Posterior cingulate gyrus (tissue), 11 donors: ENCODE results near the gene MAMLD1.

Source experiments
- DNase-seq, 10 donors: peaks; one replicate each; pipeline versions ENCODE4 v3.0.0 to v3.0.0-alpha.2; 2020 to 2021; ENCODE audit warnings: mixed read lengths in 3 of 10
- intact Hi-C: fragments of 100-400 bp; cut with DNase I; formaldehyde crosslinking; loops from one replicate; pipeline ENCODE4 v1.15.1; 2023

MAMLD1 gene

DNA sequence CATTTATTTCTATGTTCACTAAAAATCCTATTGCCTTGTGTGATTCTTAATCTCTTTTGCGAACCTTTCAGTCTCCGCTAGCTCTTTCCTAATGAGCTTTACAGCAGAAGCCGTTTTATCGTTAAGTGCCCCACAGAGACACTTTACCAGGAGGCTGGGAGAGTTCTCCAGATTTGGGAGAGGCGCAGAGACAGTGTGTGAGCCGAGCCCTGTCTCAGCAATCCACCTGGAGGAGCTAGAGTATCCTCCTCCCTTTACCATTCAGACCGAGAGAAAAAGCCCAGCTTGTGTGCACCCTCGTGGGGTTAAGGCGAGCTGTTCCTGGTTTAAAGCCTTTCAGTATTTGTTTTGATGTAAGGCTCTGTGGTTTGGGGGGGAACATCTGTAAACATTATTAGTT, 150.4 kb downstream of the MAMLD1 start:
- intact Hi-C loops, result no loop called here
- DNase-seq, result no peak

DNA sequence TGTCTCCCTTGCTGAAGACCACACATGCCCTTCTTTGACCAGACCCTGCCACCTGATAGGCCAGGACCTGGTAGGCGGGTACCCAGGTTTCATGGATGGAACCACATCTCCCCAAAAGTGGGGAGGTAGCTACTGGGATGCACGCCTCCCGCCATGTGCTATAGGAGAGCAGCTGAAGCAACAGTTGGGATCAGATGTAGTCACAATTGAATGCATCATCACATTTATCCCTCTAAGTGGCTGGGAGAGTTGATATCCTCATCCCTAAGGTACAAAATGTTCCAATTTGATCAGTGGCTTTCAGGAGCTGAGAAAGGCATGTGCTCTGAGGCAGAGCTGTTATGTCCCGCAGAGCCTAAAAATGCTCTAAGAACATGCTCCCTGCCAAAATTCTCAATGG, 151.3 kb downstream of the MAMLD1 start:
- intact Hi-C loops, result no loop called here
- DNase-seq, result no peak

DNA sequence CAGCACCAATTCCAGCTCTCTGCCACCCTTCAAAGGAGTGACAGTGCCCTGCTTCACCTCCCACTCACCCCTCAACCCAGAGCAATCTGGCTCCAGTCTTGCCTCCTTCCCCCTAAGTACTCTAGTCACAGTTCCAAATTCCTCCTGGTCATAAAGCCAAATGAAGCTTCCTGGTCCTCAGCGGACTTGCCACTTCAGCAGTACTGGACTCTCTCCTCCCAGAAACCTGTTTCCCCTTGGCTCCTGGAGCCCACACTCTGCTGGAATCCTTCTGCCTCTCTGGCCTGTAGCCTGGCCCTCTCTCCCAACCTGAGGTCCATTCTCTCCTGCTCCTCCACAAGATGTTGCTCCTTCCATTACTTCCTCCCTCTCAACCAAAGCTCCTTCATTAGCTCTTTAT, 152.7 kb downstream of the MAMLD1 start:
- DNase-seq, result no peak
- intact Hi-C loops, result no loop called here

DNA sequence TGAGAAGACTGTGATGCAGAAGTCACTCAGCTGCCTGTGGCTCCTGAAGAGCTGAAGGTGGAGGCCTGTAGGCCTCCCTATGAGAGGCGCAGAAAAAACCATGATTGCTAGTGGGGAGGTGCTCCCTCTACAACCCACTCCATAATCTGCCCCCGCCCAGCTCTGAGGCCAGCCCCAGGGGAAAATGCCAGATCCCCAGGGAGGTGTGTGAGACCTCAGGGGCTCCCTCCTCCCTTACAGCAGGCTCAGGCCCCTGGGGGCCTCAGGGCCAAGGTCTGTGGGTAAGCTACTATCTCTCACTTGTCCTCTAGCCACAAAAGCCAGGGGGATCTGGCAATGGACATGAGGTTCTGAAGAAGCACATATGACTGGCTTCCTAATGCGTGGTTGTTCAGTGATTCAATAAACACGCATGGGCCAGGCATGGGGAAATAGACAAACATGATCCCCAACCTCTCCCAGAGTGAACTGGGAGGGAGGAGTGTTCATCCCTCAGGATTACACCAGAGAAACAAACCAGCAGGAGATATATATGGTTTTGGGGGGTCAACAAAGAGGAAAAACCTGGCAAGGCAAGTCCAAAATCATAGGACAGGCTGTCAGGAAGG, 154.3 kb downstream of the MAMLD1 start:
- intact Hi-C loops, result no loop called here
- no peak for DNase-seq

DNA sequence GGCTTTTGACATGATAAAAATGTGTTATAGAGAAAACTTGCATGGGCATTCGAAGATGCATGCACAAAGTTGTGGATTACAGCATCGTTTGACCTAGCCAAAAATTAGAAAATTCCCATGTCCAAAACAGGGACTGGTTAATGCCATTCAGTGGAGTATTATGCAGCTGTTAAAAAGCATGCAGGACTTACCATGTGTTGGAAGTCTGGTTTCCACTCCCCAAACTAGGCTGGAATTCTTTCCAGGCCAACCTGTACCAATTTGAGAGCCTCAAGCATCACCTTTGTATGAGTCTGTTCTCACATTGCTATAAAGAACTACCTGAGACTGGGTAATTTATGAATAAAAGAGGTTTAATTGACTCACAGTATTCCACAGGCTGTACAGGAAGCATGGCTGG, 159.4 kb downstream of the MAMLD1 start:
- intact Hi-C loops, result no loop called here
- DNase-seq, result no peak

DNA sequence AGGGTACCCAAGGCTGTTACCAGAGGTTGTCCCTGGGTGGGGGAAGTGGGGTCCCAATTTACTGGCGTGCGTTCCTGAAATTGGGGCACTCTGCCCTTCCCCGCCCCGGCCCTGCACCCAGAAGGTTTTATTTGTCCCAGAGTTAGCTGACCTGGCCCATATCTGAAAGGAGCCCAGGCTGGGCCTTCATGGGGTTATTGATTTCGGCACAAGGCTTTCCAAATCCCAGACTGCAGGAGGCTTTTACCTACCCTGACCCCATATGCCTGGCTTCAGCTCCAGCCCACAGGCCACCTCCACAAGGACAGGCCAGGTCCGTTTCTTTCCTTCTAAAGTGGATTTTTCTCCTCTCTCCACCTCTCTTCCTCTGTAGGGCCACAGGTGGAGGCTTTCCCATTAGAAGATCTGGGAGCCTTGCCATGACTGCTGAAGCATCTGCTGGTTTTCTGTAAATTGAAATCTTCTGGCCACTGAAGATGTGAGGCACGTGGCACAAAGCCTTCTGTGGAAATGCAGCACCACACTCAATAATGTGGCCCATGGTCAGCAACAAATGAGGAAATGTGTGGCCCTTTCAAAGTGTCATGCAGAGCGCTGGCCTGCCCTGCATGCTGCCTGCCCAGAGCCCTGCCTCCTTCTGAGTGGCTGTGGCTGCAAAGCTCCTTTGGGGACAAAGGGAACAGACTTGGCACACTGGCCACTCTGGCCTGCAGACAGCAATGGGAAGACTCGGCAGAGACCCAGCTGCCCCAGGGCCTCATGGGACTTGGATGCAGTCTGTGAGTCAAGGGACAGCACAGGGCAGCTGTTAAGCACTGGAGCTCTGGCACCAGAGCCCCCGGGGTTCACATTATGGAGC, 162.2 kb downstream of the MAMLD1 start:
- DNase-seq, result peak; percentile 67 to 96 (median 77)
- intact Hi-C loops, result no loop called here

DNA sequence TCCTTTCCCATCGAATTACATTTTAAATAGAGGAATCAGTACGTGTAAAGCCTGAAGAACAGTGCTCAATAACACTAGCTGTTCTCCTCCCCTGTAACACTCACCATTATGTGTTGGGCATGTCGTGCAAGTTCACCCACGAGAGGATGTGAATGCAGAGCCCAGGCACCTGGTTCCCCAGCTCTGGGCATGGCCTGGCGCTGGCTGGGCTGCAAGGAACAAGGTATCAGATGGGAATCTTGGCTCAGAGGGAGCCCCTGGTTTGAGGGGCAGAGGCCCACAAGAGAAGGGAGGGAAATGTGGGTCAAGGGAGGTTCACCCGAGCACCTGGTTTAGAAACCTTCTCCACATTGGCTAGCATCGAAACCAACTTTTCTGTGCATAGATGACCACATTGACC, 163.6 kb downstream of the MAMLD1 start:
- intact Hi-C loops, result no loop called here
- DNase-seq, result peak in 1 of 10 donors; percentile 79

DNA sequence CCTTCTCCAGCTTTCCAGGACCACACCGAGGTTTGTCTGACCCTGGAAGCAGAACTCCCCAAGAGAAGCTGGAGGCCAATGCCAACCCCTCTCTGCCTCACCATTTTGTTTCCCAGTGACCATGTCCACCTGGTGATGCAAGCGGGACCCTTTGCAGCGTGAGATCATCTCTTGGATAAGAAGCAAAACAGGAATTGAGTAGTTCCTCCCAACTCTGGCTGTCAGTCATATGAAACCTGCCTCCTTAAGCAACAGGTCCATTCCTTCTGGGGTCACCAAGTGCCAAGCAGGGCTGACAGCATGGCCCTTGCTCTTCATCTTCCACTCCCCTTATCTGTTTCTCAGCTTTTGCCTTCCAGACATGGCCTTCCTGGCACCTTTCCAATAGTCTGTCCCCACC, 164.0 kb downstream of the MAMLD1 start:
- intact Hi-C loops, result no loop called here
- peak in 1 of 10 donors; percentile 15 for DNase-seq

DNA sequence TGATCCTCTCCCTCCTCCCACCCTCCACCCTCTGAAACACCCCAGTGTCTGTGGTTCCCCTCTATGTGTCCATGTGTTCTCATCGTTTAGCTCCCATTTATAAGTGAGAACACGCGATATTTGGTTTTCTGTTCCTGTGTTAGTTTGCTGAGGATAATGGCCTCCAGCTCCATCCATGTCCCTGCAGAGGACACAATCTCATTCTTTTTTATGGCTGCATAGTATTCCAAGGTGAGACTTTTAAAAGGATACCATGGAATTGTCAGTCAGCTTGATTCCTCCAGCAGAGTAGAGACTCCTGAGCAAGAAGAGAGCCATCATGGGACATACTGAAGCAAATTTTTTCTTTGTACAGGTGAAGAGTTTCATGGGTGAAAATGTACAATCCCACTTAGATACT, 166.5 kb downstream of the MAMLD1 start:
- intact Hi-C loops, result no loop called here
- no peak for DNase-seq

DNA sequence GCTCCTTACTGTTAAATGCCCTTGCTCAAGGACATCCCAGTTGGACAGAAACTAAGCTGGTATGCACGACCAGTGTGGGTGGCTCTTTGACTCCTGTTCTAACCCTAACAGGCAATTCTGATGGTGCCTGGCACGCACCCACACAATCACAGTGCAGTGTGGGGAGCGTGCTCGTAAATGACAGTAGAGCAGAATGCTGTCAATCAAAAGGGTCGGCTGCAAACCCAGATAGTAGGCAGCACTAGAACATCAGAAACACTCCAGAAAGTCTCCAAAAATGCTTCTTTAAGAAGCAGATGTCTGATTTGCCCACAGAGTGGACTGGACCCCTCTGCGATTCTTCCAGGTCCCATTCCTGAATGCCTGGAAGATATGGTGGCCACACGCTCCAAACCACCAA, 167.7 kb downstream of the MAMLD1 start:
- peak in 1 of 10 donors; percentile 52 for DNase-seq
- intact Hi-C loops, result no loop called here

DNA sequence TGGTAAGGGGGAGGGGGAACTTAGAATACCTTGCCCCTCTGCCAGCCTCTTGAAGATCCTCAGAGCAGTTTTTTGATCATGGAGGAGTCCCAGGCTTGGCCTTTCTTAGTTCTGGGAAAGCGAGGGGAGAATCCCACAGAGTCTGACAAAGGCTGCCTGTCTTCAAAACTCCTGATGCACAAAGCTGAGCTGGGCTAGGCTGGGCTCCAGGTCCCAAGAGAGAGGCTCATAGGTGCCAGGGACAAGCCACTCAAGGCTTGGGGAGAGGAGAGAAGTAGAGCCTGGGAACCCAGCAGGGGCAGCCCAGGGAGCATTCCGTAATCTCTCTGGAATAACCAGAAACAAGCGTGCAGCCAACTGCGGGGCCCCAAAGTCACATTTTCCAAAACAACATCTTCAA, 168.3 kb downstream of the MAMLD1 start:
- intact Hi-C loops, result no loop called here
- DNase-seq, result peak in 1 of 10 donors; percentile 71

DNA sequence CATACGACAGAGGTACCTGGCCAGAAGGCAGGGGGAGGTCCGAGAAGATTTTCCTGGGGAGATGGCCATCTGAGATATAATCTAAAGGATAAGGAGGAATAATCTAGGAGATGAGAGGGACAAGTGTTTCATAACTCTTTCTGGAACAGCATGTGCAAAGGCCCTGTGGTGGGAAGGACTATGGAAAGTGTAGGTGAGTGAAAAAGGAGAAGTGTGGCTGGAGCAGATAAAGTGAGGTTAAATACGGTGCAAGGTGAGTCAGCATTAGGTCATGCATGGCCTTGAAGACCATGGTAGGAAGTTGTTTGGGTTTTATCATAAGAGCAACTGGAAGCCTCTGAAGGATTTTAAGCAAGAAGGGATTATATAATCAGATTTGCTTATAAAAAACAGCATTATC, 170.7 kb downstream of the MAMLD1 start:
- DNase-seq, result no peak
- intact Hi-C loops, result no loop called here

DNA sequence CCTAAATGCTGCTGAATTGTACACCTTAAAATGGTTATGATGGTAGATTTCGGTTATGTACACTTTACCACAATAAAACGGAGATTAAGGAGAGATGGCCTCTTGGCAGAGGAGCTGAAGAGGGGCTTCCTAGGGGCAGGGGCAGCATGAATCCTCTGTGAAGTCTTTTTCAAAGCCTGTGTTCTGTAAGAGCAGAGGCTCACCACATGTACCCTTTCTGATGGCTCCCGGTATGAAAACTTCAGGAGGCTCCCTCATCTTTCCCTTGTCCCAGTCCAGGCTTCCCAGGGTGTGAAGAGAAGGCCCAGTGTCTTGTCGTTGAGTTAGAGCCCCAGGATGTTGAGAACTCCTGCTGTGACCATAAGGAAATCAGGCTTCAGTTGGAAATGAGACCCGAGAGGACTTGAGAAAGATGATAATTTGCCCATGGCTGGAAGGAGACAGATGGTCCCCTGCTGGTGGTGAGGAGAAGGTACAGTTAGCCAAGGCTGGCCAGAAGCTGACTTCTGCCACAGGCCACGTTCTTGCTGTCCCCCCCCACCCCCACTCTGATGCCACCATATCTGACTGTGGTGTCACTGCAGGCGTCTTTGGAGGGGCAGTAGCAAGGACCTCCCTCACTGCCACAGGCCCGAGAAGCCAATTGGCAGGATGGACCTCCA, 173.5 kb downstream of the MAMLD1 start:
- no peak for DNase-seq
- intact Hi-C loops, result no loop called here

DNA sequence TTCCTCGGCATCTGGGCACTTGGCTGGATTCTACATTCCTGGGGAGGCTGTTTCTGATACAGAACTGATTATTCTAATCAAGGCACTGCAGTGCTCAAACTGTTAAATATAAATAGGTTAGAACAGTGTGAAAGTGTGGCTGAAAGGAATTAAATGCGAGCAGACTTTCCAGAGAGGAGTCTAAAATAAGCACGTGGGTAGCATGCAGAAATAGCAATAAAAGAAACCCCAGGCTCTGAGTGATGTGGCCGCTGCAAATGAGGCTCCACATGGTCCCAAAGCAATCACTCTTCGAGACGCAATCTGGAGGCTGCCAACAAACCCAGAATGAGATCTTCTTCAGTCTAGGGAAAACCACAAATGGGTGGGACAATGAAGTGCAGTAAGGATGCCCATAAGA, 174.7 kb downstream of the MAMLD1 start:
- DNase-seq, result no peak
- intact Hi-C loops, result no loop called here

DNA sequence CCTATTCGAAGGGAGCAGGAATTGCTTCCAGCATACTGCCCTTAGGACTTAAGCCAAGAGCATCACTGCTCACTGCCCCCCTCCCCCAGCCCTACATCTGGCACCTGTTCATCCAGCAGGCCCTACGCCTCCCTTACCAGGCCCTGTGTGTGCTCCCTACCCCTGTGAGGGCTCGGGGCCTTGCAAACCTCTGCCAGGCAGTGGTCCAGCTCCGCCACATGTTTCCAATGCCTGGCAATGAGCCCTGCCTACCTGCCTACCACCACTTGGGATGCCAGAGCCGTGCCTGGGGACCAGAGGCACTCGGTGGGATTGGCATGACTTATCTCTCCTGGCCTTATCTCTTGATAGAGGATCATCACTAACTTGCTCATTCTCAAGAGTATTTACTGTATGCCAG, 177.8 kb downstream of the MAMLD1 start:
- intact Hi-C loops, result no loop called here
- no peak for DNase-seq

DNA sequence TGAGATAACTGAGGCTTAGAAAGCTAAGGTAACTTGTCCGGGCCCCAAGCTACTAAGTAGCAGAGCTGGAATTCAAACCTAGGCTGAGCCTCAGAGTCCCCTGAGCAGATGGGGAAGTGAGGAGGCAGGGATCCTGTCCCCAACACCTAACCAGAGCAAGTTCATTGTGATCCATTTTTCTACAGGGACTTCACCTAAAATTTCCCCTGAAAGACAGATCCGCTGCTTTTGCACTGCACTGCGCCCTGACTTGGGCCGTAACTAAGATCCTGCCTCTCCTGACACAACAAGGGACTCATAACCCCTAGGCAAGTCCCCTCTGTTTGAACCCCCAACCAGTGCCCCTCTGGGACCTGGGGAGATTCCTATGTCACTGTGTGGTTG, 179.7 kb downstream of the MAMLD1 start:
- intact Hi-C loops, result no loop called here
- no peak for DNase-seq

DNA sequence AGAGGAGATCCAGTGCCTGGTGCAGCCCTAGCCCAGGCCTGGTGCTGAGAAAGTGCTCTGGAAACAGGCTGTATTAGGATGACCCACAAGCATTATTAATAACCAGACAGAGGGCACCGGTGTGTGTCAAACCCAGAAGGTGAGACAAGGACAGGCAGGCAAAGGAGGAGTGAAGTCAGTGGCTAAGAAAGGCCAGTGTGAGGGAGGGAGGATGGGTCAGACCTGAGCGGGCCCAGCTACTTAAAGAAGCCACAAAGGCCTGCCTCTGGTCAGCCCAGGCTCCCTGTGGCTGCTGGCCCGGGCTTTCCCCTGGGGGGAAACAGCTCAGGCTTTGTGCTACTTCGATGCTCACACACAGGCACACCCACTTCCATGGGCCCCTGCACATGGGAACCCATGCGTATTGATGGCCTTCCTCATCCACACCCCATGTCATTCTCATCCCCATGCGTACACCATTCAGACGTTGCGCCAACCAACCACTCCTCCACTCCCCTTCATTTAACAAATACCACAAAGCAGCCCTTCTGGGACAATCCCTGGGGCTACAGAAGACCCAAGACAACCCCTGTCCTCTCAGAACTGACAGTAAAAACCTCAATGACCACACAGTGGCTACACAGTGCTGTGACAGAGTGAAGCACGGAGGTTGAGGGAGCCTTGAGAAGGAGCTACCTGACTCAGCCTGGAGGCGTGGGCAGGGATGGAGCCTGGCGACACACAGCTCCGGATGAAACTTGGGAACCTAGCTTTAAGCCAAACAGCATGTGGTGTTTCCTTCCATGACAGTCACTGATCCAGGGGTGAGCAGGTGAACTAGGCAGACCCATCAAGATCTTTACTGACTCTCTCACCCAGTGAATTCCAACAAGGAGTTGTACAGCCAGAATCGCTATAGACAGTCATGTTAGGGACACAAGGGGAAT, 180.4 kb downstream of the MAMLD1 start:
- intact Hi-C loops, result no loop called here
- DNase-seq, result no peak

DNA sequence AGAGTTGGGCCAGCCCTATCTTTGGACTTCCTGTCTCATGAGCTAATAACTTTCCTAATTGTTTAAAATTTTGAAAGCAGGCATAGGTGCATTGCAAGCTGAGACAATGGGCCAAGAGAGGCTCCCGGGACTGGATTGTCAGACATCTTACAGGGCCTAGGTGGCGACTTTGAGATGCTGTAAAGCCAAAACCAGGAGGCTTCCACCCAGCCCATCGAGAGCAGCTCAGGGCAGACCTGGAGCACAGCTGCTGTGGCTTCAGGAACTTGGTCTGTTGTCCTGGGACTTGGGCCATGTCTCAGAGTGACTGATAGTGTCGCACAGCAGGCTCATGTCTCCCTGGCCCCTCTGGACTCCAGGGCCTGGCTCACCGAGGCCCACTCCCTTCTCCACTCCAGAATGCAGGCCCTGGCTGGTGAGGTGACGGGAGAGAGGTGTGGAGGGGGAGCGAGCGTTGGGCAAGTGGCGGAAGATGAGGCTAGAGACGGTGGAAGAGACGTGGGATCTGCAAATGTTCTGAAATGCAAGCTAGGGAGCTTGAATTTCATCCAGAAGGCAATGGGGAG, 181.2 kb downstream of the MAMLD1 start:
- DNase-seq, result no peak
- intact Hi-C loops, result no loop called here

DNA sequence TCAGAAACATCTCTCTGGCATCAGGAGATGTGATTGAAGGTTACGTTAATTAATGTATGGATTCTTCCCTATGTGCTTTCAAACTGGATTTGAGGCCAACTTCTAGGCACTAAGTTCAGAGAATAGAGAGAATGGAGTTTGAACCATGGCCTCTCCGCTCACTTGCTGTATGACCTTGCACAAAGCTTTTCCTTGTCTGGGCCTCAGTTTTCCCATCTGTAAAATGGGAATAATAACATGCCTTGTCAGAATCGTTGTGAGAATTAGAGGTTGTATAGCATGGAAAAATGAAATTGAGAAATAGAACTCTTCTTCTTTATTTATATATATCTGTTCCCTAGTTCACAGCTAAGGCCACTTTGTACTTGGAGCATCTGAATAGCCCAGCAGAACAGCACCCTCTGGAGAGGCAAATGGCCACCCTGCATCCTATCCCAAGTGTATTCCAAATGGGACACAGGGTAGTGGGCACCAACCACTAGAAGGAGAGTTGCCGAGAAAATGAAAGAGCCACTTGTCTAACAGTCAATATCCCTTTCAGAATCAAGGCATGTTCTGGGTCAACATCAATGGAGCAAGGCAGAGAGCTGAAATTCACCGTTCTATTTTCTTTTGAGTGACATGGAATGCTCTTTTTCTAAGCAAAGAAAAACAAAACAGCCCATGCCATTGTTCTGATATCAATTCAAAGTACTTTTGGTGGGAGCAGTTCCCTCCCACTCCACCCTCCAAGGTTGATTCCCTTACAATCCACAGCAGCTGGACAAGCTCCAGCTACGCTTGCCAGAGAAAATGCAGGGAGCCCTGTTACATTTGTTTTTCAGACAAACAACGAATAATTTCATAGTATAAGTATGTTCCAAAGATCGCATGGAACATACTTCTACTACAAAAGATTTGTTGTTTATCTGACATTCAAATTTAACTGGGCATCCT, 182.0 kb downstream of the MAMLD1 start:
- no peak for DNase-seq
- intact Hi-C loops, result no loop called here
